NCI-H128 (cell line): Measurements from ENCODE around the gene ATG7.
"Not testable (repeated sequence)": the region's sequence is repeated elsewhere in the genome, so short reads cannot be mapped to it uniquely, and the experiment has no call there.

Experiments
- DNase-seq: peaks from one replicate; lab custom pipeline; 2025; ENCODE audit not compliant: unreplicated experiment; lab: John Stamatoyannopoulos, UW

The ATG7 gene

DNA sequence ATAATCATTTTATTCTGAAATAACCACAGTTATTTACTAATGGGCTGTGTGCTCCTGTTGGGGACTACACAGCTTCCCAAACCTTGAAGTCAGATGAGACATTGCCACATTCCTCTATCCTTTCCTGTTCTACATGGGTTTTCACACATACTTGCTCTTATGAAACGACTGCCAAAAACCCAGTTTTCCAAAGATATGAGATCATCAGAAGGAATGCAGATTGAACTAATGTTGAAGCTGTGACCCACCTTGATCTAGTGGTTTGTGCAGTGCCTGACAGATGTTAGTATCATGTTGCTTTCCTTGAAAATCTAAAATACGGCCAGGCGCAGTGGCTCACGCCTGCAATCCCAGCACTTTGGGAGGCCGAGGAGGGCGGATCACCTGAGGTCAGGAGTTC lies 226.9 kb downstream of the ATG7 start:
- no peak for DNase-seq

DNA sequence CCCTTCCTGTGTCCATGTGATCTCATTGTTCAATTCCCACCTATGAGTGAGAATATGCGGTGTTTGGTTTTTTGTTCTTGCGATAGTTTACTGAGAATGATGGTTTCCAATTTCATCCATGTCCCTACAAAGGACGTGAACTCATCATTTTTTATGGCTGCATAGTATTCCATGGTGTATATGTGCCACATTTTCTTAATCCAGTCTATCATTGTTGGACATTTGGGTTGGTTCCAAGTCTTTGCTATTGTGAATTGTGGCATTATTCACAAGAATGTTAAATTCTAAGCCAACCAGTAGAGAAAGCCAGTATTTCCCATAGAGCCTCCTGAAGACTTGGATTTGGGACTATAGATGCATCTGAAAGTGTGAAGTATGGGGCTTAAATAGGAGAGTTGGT lies 230.2 kb downstream of the ATG7 start:
- DNase-seq, result not testable (repeated sequence)

DNA sequence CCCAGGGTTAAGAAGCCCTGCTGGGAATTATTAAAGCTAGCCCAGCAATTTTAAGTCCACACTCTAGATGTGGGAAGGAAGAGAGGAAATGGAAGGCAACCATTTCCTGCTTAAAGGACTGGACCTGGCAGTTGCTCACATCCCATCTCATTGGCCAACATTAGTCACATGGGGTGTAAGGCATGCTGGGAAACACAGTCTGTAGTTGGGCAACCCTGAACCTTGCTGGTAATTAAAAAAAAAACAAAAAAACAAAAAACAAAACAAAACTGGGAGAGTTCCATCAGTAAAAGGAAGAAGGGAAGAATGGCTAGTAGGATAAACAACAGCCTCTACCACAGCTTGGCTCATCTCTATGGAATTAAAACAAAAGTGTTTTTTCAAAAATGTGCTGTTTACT lies 235.5 kb downstream of the ATG7 start:
- no peak for DNase-seq

DNA sequence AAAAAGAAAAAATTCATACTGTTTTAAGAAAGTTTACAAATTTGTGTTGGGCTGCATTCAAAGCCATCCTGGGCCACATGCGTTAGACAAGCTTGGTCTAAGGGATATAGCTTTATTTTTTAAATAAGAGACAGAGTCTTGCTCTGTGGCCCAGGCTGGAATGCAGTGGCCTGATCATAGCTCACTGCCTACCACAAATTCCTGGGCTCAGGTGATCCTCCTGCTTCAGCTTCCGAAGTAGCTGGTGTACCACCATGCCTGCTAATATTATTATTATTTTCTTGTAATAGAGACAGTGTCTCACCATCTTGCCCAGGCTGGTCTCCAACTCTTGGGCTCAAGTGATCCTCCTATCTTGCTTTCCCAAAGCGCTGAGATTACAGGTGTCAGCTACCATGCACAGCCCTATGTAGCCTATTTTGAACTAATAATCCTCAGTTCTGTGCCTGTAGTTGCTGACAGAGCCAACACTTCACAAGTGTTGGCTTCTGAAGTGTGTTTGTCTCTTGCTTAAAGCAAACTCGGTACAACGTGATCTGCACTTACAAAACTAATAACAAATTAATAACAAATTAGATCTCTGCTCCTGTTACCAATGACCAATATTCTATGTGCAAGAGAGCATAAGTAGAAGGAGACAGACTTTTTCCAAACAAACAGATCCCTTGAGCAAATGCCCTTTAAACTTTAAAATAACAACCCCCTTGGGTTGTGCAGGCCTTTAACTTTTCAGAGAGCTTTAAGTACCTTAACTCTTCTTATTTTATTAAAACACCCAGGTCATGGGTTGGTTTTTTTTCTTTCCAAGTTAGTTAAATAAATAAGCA lies 236.4 kb downstream of the ATG7 start:
- DNase-seq, result no peak

DNA sequence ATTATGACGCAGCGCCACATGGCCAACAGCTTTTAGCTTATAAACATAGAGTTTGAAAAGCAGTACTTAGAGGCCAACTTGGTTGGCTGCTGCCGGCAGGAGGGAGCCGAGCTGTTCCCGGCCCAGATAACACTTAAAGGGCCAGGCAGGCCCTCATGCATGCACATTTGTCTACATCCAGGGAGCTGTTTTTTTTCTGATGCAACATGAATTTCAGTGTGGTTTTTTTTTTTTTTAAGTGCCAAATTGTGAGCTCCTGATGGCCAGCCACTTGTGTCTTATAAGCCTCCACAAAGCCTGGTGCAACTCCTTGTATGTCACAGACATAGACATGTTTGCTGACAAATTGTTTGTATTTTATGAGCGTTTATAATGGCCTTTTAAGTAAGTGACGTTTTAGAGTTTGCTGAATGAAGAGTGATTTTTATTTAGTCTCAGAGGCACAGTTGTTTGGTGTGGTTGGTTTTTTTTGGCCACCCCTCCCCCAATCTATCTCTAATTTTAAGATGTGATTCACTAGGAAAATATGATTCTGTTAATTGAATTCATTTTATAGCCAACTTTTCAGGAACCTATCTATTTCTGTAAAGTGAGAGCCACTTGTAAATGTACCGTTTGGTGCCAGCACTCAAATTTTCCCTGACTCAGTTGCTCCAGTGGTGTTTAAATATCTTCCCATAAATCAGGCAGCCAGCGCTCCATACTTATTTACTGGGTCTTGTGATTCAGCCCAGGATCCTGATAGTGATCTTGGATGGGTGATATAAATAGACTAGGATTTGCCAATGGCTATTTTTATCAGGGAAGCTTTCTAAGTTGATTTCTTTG lies 237.2 kb downstream of the ATG7 start:
- DNase-seq, result no peak

DNA sequence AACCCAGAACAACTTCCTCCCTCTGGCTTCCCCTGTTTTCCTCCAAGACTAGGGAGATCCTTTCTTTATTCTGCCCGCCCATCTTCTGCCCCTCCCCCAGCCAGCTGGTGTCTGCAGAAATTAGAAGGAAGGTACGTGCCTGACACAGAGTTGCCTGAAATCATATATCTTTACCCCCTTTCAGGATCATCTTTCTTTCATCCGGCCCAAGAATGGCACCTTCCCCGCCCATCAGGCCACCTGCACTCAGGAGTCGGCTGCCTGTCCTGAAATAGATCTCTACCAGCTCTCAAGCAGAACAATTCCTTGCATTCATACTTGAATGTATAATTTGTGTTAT lies 237.8 kb downstream of the ATG7 start:
- DNase-seq, result no peak

DNA sequence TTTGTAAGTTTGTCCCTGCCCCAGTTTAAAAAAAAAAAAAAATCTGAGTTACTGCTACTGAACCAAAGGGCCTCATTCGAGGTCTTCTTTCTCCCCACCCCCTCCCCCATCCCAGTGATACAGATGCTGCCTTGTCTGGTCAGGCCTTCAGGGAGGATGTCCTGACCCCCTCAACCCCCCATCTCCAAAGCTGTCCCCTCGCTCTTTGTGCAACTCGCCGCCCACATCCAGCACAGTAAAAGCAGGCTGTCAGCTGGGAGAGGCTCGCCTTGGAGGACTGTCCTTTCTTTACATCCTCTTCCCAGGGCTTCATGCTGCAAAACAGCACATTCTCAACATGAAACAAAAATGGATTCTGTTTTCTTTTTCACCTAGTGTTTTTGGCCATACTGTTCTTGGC lies 238.2 kb downstream of the ATG7 start:
- no peak for DNase-seq

DNA sequence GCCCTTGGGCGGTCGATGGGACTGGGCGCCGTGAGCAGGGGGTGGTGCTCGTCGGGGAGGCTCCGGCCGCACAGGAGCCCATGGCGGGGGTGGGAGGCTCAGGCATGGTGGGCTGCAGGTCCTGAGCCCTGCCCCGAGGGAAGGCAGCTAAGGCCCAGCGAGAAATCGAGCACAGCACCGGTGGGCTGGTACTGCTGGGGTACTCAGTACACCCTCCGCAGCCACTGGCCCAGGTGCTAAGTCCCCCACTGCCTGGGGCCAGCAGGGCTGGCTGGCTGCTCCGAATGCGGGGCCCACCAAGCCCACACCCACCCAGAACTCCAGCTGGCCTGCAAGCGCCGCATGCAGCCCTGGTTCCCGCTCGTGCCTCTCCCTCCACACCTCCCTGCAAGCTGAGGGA lies 239.4 kb downstream of the ATG7 start:
- not testable (repeated sequence) for DNase-seq

DNA sequence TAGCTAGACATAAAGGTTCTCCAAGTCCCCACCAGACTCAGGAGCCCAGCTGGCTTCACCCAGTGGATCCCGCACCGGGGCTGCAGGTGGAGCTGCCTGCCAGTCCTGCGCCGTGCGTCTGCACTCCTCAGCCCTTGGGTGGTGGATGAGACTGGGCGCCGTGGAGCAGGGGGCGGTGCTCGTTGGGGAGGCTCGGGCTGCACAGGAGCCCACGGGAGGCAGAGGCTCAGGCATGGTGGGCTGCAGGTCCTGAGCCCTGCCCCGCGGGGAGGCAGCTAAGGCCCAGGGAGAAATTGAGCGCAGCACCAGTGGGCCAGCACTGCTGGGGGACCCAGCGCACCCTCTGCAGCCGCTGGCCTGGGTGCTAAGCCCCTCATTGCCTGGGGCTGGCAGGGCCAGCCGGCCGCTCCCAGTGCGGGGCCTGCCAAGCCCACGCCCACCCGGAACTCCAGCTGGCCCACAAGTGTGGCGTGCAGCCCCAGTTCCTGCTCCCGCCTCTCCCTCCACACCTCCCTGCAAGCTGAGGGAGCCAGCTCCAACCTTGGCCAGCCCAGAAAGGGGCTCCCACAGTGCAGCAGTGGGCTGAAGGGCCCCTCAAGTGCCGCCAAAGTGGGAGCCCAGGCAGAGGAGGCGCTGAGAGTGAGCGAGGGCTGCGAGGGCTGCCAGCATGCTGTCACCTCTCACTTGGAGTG lies 241.1 kb downstream of the ATG7 start:
- not testable (repeated sequence) for DNase-seq

DNA sequence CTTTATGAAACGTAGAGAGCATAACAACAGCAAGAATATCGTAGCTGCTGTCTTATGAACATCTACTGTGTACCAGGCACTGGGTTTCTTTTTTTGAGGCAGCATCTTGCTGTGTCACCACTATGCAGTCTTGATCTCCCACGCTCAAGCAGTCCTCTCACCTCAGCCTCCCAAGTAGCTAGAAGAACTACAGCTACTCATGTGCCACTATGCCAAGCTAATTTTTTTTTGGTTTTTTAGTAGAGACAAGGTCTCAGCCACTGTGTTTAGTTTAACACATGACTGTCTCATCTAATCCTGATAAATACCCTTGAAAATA lies 241.6 kb downstream of the ATG7 start:
- no peak for DNase-seq

DNA sequence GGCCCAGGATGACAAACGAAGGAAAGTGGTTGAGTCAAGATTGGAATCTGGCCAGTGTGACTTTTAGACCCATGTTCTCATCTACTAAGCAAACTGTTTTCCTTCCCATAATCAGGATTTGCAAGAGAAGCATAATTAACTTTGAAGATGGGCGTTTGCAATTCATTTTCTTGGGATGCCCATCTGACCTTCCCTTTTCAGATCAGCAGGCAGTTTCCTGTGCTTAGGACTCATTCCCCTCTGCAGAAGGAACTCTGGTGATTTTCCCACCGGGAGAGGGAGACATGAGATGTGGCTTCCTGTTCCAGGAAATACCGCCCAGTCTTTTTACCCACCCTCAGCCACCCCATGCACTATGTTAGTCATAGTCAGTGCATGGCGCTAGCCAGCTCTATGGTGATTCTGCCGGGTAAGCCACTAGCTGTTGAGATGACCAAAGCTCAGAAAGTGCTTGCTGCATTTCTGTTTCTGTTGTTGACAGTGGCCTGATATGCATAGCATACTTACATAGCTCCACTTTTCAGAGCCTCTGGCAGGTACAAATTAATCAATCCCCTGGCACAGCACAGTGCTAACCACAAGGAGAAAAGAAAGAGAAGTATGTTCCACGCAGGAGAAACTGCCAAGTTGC lies 242.1 kb downstream of the ATG7 start:
- DNase-seq, result no peak

DNA sequence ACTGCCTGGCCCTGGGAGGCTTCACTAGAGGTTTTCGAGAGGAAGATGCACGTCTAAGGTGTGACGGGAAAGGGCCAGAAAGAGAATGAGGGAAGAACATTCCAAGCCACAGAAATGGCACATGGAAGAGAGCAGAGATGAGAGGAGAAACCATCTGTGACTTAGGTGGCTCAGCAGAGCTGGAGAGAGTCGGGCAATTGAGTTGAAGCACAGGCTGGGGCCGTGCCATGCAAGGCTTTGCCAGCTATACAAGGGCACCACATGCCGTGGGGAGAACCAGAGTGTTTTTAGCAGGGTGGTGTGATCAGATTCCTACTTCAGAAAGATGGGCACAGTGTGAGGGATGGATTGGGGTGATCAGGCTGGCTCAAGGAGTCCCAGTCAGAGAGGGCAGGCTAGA lies 245.4 kb downstream of the ATG7 start:
- DNase-seq, result no peak

DNA sequence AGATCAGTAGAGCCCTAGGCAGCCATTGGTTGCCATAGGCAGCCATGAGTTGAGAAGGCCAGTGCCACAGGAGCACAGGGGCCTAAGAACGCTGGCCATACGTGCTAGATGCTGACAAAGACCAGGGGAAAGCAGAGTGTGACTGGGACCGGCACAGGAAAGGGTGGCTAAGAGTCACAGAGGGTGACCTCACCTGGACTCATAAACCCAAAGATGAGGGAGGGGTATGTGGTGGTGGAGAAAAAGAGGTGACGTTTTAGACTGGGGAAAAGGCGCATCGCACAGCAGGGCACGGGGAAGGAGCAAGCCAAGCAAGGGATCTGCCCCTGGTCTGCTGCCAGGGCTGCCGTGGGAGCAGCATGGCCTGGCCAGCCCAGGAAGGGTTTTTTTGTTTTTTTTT lies 249.0 kb downstream of the ATG7 start:
- DNase-seq, result no peak

DNA sequence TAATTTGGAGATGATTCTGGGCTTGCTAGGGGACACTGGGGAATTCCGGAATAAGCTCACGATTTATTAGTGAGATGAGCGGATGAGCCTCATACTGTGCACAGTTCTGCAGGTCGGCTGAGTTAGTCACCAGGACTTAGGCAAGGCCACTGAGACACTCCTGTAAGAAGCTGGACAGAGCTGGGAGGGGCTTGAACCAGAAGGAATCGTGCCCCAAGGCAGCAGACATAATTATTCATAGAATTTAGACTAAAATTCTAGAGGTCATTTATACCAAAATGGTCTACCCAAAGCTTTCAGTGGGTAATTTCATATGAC lies 250.2 kb downstream of the ATG7 start:
- no peak for DNase-seq

DNA sequence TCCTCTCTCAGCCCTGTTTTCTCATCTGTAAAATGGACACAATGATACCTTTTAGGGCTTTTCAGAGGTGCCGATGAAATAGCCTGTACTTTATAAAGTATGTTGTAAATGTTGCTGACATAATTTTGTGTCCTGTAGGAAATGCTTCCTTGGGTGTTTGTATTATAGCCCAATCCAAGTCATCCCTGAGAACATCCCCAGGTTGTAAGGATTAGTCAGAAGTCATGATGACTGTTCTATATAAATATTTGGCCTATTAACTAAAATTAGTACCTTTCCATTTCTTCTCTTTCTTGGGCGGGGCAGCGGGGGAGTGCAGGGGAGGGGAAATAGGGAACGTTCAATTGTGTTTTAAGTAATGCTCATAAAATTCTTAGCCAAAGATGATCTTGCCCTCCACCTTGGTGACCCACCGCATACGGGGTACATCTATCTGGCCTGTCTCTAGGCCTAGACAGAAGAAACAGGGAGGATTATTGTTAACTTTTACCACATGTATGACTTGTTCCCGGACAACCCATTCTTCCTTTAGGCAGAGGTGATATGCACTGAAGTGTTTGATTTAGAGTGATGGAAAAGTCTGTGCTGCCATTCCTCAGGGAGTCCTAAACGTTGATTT lies 250.9 kb downstream of the ATG7 start:
- DNase-seq, result no peak

DNA sequence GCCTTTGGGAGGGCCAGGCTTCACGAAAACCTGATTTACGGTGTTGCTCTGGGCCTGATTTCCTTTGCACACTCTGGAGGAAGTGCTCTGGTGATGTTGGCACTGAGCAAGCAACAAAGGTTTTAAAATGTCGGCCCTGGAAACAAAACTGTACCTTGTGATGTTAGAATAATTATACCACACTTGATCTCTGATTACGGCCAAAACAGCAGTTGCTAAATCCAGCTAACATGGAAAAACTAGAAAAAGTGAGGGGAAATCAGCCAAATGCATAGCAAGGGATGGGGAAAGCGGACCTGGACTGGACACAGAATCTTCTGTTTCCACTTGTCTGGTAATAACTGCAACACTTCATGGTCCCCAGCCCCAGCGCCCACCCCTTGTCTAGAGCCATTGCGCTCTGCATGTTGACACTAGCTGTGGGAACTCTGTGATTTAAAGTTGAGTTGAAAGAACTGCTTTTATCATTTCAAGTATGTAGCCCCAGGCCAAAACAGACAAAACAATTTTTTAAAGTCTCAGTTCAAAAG lies 251.4 kb downstream of the ATG7 start:
- no peak for DNase-seq

DNA sequence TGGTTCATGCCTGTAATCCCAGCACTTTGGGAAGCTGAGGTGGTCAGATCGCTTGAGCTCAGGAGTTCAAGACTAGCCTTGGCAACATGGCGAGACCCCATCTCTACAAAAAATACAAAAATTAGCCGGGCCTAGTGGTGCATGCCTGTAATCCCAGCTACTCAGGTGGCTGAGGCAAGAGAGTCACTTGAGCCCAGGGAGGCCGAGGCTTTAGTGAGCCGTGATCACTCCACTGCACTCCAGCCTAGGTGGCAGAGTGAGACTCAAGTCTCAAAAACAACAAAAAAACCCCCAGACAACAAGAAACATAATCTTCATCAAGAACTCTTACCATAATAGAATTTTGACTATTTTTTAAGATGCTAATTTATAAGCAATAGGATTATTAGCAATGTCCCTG lies 253.9 kb downstream of the ATG7 start:
- not testable (repeated sequence) for DNase-seq

DNA sequence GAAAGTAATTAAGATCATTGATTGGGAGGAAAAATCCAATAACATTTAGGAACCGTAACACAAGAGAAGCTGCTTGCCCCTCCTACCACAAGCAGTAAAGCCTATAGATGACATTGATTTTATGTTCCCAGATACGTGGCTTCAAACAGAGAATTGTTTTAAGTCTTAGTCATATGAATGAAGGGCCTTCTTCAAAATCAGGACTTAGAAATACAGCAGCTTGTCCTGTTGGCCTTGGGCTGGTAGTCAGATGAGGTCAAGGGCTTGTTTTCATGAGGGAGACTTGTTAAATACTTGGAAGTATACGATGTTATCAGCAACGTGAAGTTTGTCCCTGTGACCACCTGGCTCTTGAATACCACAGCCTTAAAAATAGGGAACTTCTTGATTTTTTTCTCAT lies 257.1 kb downstream of the ATG7 start:
- DNase-seq, result no peak

DNA sequence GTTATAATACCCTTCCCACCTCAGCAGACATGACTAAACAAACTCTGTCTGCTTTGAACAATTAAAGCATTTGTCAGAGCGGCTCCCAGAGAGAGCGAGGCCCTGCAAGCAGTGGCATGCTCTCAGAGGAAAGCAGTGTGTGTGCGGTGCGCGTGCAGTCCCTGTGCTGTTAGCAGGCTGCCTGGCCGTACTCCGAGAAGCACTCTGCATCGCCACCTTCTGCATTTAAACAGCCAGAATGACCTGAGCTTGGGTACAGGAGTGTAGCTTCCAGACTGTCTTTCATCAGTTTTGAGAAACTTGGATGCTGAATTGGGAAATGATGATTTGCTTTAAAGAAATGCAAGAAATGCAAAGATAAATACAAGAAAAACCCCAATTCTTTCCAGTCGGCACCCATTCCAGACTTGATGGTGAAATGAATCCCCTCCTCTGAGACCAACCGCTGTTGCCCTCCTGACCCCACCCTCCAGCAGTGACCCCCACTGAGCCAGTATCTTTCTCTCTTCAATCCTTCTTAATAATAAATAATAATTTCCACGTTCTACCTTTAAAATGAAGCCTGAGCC lies 258.0 kb downstream of the ATG7 start:
- DNase-seq, result no peak

DNA sequence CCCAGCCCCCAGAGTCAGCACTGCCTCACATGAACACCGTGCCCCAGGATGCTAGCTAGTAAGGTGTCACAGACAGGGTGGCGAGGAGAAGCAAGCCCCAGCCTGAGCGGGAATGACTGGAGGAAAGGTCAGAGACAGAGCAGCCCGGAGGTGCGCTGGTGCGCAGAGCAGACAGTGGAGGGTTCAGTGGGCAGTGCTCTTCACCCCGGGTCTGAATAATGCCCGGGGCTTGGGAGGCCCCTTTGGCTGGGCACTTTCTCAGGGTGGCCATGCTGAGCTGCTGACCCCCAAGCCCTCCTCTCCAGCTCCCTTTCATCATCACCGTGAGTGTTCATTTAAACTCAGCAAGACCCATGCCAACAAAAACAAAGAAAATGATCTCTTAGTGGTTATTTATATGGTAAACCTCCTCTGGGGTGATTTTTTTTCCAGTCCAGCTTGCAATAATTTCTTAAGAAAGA lies 260.8 kb downstream of the ATG7 start:
- no peak for DNase-seq
